Activated naive CD8-positive, alpha-beta T cell treated with anti-CD3 and anti-CD28 coated beads, Interleukin-2, amount 10 ng/mL, durations not matched to agents 7 days and 5 days (primary cell): ENCODE results near the gene ZNF226. TPM values are rescaled to one million over a fixed set of nuclear protein-coding genes. Genes with fewer than 3 reads are reported as not detected.
"Not testable (repeated sequence)": the region's sequence is repeated elsewhere in the genome, so short reads cannot be mapped to it uniquely, and the experiment has no call there.

Source experiments
- ATAC-seq: fragments of 150-1000 bp; cut with Tn5 transposase; one replicate; pipeline ENCODE4 v1.10.0; 2021; ENCODE audit warnings: low read depth, moderate library complexity
- POLR2A ChIA-PET: fragments of 350-600 bp; sonication (Branson Sonifier 250); formaldehyde crosslinking; loops from one replicate; lab custom pipeline; 2021; ENCODE audit warnings: antibody characterized with exemption; lab: Charles Lee
- DNase-seq: peaks from one replicate; pipeline ENCODE4 v3.0.0; 2021
- H3K27ac Mint-ChIP-seq: one replicate; pipeline ENCODE4 v1.8.0; 2022; ENCODE audit warnings: mild to moderate bottlenecking, mixed read lengths
- H3K27me3 Mint-ChIP-seq: one replicate; pipeline ENCODE4 v1.8.0; 2022; ENCODE audit warnings: mild to moderate bottlenecking, moderate library complexity, mixed read lengths
- H3K36me3 Mint-ChIP-seq: one replicate; pipeline ENCODE4 v1.8.0; 2021; ENCODE audit warnings: mild to moderate bottlenecking, mixed read lengths
- H3K4me1 Mint-ChIP-seq: one replicate; pipeline ENCODE4 v1.8.0; 2021; ENCODE audit warnings: mixed read lengths
- H3K4me3 Mint-ChIP-seq: one replicate; pipeline ENCODE4 v1.8.0; 2022; ENCODE audit warnings: mild to moderate bottlenecking, moderate library complexity, mixed read lengths
- H3K9me3 Mint-ChIP-seq: one replicate; pipeline ENCODE4 v1.8.0; 2021; ENCODE audit warnings: mixed read lengths
- total RNA-seq, 2 experiments: library from RNA; stranded (reverse); gene quantifications; one replicate each; pipeline ENCODE4 v1.2.3, GENCODE V29; 2021

ZNF226 gene
- total RNA-seq, 2 experiments from 2014 or later, result 26.2 to 28.0 TPM

GRCh38 chr19:44182145-44182544, 17.2 kb downstream of the ZNF226 start:
- Mint-ChIP-seq H3K4me3 (no peak overlapping the region), H3K36me3 (peaks cover 9% of the 10 kb centered on the region), H3K27ac (no peak overlapping the region), H3K9me3 (peaks cover 26% of the 10 kb centered on the region), H3K4me1 (no peaks in the 10 kb centered on the region), H3K27me3 (no peaks in the 10 kb centered on the region)
- POLR2A ChIA-PET, result no interaction called here
- no peak for DNase-seq
- ATAC-seq, result no peak

- Mint-ChIP-seq H3K27ac (no peak overlapping the region), H3K36me3 (peaks cover 3% of the 10 kb centered on the region), H3K27me3 (peaks cover 5% of the 10 kb centered on the region), H3K4me3 (no peak overlapping the region), H3K4me1 (no peaks in the 10 kb centered on the region), H3K9me3 (peaks cover 20% of the 10 kb centered on the region)
- POLR2A ChIA-PET, result no interaction called here
- no peak for ATAC-seq
- no peak for DNase-seq
Observed at GRCh38 chr19:44190020-44190419, 25.1 kb downstream of the ZNF226 start.

- POLR2A ChIA-PET, result no interaction called here
- H3K4me1 Mint-ChIP-seq, result no peaks in the 10 kb centered on the region
Observed at GRCh38 chr19:44192127-44192526, 27.2 kb downstream of the ZNF226 start.

GRCh38 chr19:44196772-44197171, 31.9 kb downstream of the ZNF226 start:
- no peak for DNase-seq
- ATAC-seq, result no peak
- Mint-ChIP-seq H3K4me1 (no peaks in the 10 kb centered on the region), H3K36me3 (peaks cover 3% of the 10 kb centered on the region), H3K9me3 (peaks cover 10% of the 10 kb centered on the region), H3K27me3 (peaks cover 7% of the 10 kb centered on the region), H3K4me3 (no peak overlapping the region), H3K27ac (no peak overlapping the region)
- POLR2A ChIA-PET, result no interaction called here

More at GRCh38 chr19:44192127-44192526, 27.2 kb downstream of the ZNF226 start:
- Mint-ChIP-seq H3K36me3 (peaks cover 3% of the 10 kb centered on the region), H3K4me3 (no peak overlapping the region), H3K27me3 (peaks cover 7% of the 10 kb centered on the region), H3K9me3 (peaks cover 21% of the 10 kb centered on the region), H3K27ac (no peak overlapping the region)
- DNase-seq, result no peak
- no peak for ATAC-seq

- POLR2A ChIA-PET, result no interaction called here
- no peak overlapping the region for H3K4me3 Mint-ChIP-seq
- peaks cover 7% of the 10 kb centered on the region for H3K36me3 Mint-ChIP-seq
- ATAC-seq (no peak), DNase-seq (no peak)
- H3K27ac Mint-ChIP-seq, result no peak overlapping the region
- H3K27me3 Mint-ChIP-seq, result peaks cover 4% of the 10 kb centered on the region
- H3K4me1 Mint-ChIP-seq, result peaks cover 2% of the 10 kb centered on the region
- peaks cover 12% of the 10 kb centered on the region for H3K9me3 Mint-ChIP-seq
Observed at GRCh38 chr19:44202470-44202869, 37.6 kb downstream of the ZNF226 start.

- no peak for DNase-seq
- no peak overlapping the region for H3K27ac Mint-ChIP-seq
- peaks cover 4% of the 10 kb centered on the region for H3K27me3 Mint-ChIP-seq
- H3K9me3 Mint-ChIP-seq, result peaks cover 12% of the 10 kb centered on the region
- no peak overlapping the region for H3K4me3 Mint-ChIP-seq
- H3K36me3 Mint-ChIP-seq, result peaks cover 7% of the 10 kb centered on the region
- ATAC-seq, result no peak
- H3K4me1 Mint-ChIP-seq, result peaks cover 4% of the 10 kb centered on the region
- POLR2A ChIA-PET, result no interaction called here
Observed at GRCh38 chr19:44202974-44203373, 38.1 kb downstream of the ZNF226 start.

GRCh38 chr19:44203877-44204276, 39.0 kb downstream of the ZNF226 start:
- H3K4me1 Mint-ChIP-seq, H3K36me3 Mint-ChIP-seq, DNase-seq, H3K4me3 Mint-ChIP-seq, H3K27ac Mint-ChIP-seq, POLR2A ChIA-PET, ATAC-seq, H3K27me3 Mint-ChIP-seq: not testable (repeated sequence)
- H3K9me3 Mint-ChIP-seq, result peaks cover 12% of the 10 kb centered on the region

GRCh38 chr19:44204772-44205171, 39.9 kb downstream of the ZNF226 start:
- H3K27me3 Mint-ChIP-seq, result peaks cover 4% of the 10 kb centered on the region

GRCh38 chr19:44207126-44207803, 42.4 kb downstream of the ZNF226 start:
- Mint-ChIP-seq H3K4me3 (peak overlapping the region; percentile 86), H3K27ac (peak overlapping the region; percentile 77)
- POLR2A ChIA-PET, result interaction anchor here (0.5 to 1.6 kb wide), 6 partner anchors 9 to 182 kb away, joined by 3 to 6 read pairs (median 4); partner anchors contain the start of genes ZNF222, ZNF224 and ZNF235

More at GRCh38 chr19:44204772-44205171, 39.9 kb downstream of the ZNF226 start:
- ATAC-seq (no peak), DNase-seq (no peak)
- peaks cover 8% of the 10 kb centered on the region for H3K36me3 Mint-ChIP-seq
- peaks cover 12% of the 10 kb centered on the region for H3K9me3 Mint-ChIP-seq
- H3K4me1 Mint-ChIP-seq, result peaks cover 6% of the 10 kb centered on the region
- no peak overlapping the region for H3K27ac Mint-ChIP-seq
- POLR2A ChIA-PET, result no interaction called here
- no peak overlapping the region for H3K4me3 Mint-ChIP-seq

GRCh38 chr19:44212250-44212865, 47.5 kb downstream of the ZNF226 start, which contains the start of gene ZNF227:
Gene ZNF227, plus strand, starts transcription at chr19:44212532. Its CDS starts 5,261 bp downstream, at chr19:44217793.
- Mint-ChIP-seq H3K27ac (peak within 1 kb of the TSS; percentile 90), H3K36me3 (peaks cover 36% of the 10 kb centered on the region), H3K4me3 (peak within 1 kb of the TSS; percentile 95), H3K4me1 (peaks cover 14% of the 10 kb centered on the region), H3K27me3 (no peaks in the 10 kb centered on the region), H3K9me3 (peaks cover 7% of the 10 kb centered on the region)
- peak; percentile 82 for DNase-seq
- peak; percentile 94 for ATAC-seq
- POLR2A ChIA-PET, result interaction anchor here (0.7 to 1.9 kb wide), 8 partner anchors 47 to 1289 kb away, joined by 3 to 8 read pairs (median 4); partner anchors contain the start of genes ZNF226 and ZNF235

More at GRCh38 chr19:44207126-44207803, 42.4 kb downstream of the ZNF226 start:
- Mint-ChIP-seq H3K4me1 (peaks cover 6% of the 10 kb centered on the region), H3K9me3 (peaks cover 13% of the 10 kb centered on the region), H3K36me3 (peaks cover 9% of the 10 kb centered on the region), H3K27me3 (peaks cover 3% of the 10 kb centered on the region)
- peak; percentile 72 for DNase-seq
- ATAC-seq, result peak; percentile 85

- H3K4me1 Mint-ChIP-seq, result peaks cover 13% of the 10 kb centered on the region
- POLR2A ChIA-PET, result interaction anchor here (0.7 to 1.9 kb wide), 6 partner anchors 48 to 1101 kb away, joined by 3 to 8 read pairs (median 5); partner anchors contain the start of genes ZNF226 and ZNF235
- peak overlapping the region; percentile 90 for H3K27ac Mint-ChIP-seq
- ATAC-seq, result no peak
- peaks cover 7% of the 10 kb centered on the region for H3K9me3 Mint-ChIP-seq
- no peak for DNase-seq
- no peaks in the 10 kb centered on the region for H3K27me3 Mint-ChIP-seq
- peaks cover 42% of the 10 kb centered on the region for H3K36me3 Mint-ChIP-seq
- peak overlapping the region; percentile 95 for H3K4me3 Mint-ChIP-seq
Observed at GRCh38 chr19:44212866-44213346, 48.0 kb downstream of the ZNF226 start.

GRCh38 chr19:44219926-44220325, 55.0 kb downstream of the ZNF226 start:
- POLR2A ChIA-PET, H3K27ac Mint-ChIP-seq, H3K27me3 Mint-ChIP-seq, ATAC-seq, H3K4me1 Mint-ChIP-seq, DNase-seq, H3K4me3 Mint-ChIP-seq: not testable (repeated sequence)
- peaks cover 15% of the 10 kb centered on the region for H3K9me3 Mint-ChIP-seq
- peaks cover 65% of the 10 kb centered on the region for H3K36me3 Mint-ChIP-seq

GRCh38 chr19:44220761-44221160, 55.9 kb downstream of the ZNF226 start:
- H3K4me3 Mint-ChIP-seq, POLR2A ChIA-PET, DNase-seq, H3K27me3 Mint-ChIP-seq, ATAC-seq, H3K27ac Mint-ChIP-seq, H3K4me1 Mint-ChIP-seq: not testable (repeated sequence)
- peaks cover 64% of the 10 kb centered on the region for H3K36me3 Mint-ChIP-seq
- peaks cover 14% of the 10 kb centered on the region for H3K9me3 Mint-ChIP-seq
